Measurements from ENCODE around the gene SAMM50.

DNA sequence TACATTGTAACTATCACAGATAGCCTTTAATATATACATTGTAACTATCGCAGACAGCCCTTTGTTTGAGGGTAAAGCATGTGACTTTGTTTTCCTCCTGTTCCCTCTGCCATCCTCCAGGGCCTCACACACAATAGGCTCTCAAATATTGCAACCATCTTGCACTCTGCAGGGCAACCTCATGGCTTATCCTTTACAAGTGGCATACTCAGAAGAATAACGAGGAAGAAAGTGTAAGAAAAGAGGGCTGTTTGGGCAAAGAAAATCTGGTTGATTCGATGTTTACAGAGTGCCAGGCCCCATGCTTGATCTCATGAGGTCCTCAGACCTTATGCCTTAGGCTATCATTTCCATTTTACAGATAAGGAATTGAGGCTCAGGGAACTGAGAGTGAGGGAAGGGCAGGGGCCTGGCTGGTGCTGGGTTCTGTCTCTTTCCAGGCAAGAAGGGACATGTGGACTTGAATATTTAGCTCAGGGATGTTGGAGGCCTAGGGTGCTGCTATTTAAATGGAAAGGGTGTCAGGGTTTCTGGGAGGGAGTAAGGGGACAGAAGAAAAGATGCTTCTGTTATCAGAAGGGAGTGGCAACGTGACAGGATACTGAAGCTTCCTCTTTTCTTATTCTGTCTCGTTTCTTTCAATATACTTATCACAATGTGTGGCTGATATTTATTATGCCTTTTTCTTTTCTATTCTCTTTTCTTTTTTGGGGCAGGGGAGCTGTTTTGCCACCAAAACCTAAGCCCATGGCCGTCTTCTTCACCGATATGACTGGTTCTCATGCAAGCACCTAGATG is 1.1 kb upstream of the SAMM50 start:
- no peak for TF ChIP-seq POLR2A (IDR thresholded peaks at IDR 0.05)
- TF ChIP-seq, protein P1, sequence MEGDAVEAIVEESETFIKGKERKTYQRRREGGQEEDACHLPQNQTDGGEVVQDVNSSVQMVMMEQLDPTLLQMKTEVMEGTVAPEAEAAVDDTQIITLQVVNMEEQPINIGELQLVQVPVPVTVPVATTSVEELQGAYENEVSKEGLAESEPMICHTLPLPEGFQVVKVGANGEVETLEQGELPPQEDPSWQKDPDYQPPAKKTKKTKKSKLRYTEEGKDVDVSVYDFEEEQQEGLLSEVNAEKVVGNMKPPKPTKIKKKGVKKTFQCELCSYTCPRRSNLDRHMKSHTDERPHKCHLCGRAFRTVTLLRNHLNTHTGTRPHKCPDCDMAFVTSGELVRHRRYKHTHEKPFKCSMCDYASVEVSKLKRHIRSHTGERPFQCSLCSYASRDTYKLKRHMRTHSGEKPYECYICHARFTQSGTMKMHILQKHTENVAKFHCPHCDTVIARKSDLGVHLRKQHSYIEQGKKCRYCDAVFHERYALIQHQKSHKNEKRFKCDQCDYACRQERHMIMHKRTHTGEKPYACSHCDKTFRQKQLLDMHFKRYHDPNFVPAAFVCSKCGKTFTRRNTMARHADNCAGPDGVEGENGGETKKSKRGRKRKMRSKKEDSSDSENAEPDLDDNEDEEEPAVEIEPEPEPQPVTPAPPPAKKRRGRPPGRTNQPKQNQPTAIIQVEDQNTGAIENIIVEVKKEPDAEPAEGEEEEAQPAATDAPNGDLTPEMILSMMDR (IDR thresholded peaks at IDR 0.05 in 4 of 5, conservative IDR thresholded peaks at IDR 0.05 in 1 of 5), result no peak

Data from gastrocnemius medialis (tissue), 4 donors.